HG02943 (cell line): ENCODE results near the gene MAMDC2.

Experiments
- ATAC-seq: cut with Tn5 transposase; IDR thresholded peaks from one replicate; pipeline ENCODE4 v1.9.1; 2021; ENCODE audit warnings: mild to moderate bottlenecking, low read depth, moderate library complexity; ENCODE audit not compliant: unreplicated experiment

The MAMDC2 gene

GRCh38 chr9:70127540-70128416 is 84.1 kb downstream of the MAMDC2 start:
- ATAC-seq: no peak

GRCh38 chr9:70130266-70130665 is 86.6 kb downstream of the MAMDC2 start:
- ATAC-seq: no peak

- ATAC-seq: no peak
Observed at GRCh38 chr9:70131296-70131695, 87.6 kb downstream of the MAMDC2 start.

GRCh38 chr9:70133253-70134208 is 89.9 kb downstream of the MAMDC2 start:
- ATAC-seq: no peak

GRCh38 chr9:70134360-70134759 is 90.7 kb downstream of the MAMDC2 start:
- ATAC-seq: no peak

GRCh38 chr9:70135176-70135575 is 91.5 kb downstream of the MAMDC2 start:
- ATAC-seq: no peak

- ATAC-seq: no peak
Observed at GRCh38 chr9:70136632-70137031, 93.0 kb downstream of the MAMDC2 start.

- ATAC-seq: no peak
Observed at GRCh38 chr9:70137577-70137976, 93.9 kb downstream of the MAMDC2 start.

GRCh38 chr9:70142101-70142500 is 98.5 kb downstream of the MAMDC2 start:
- no peak for ATAC-seq

GRCh38 chr9:70143394-70144130 is 99.9 kb downstream of the MAMDC2 start:
- ATAC-seq: no peak

- no peak for ATAC-seq
Observed at GRCh38 chr9:70144131-70144503, 100.5 kb downstream of the MAMDC2 start.

GRCh38 chr9:70145981-70146380 is 102.3 kb downstream of the MAMDC2 start:
- no peak for ATAC-seq

- no peak for ATAC-seq
Observed at GRCh38 chr9:70147196-70147595, 103.5 kb downstream of the MAMDC2 start.

- no peak for ATAC-seq
Observed at GRCh38 chr9:70147651-70148050, 104.0 kb downstream of the MAMDC2 start.

- no peak for ATAC-seq
Observed at GRCh38 chr9:70152350-70152749, 108.7 kb downstream of the MAMDC2 start.

- ATAC-seq: no peak
Observed at GRCh38 chr9:70156729-70157128, 113.1 kb downstream of the MAMDC2 start.

GRCh38 chr9:70159630-70160029 is 116.0 kb downstream of the MAMDC2 start:
- ATAC-seq: no peak

- no peak for ATAC-seq
Observed at GRCh38 chr9:70160686-70161600, 117.3 kb downstream of the MAMDC2 start.

- ATAC-seq: no peak
Observed at GRCh38 chr9:70165006-70165602, 121.5 kb downstream of the MAMDC2 start.
